K562 (cell line): ENCODE data around the gene ODC1. TPM values are rescaled to one million over a fixed set of nuclear protein-coding genes. Genes with fewer than 3 reads are reported as not detected.

ENCODE experiments used
- CHCHD3 ChIP-seq: fragments of 250-450 bp; sonication (Bioruptor Pico); IDR thresholded peaks from 2 replicates; pipeline ENCODE4 v2.1.2; 2022; ENCODE audit warnings: mild to moderate bottlenecking
- CTCF ChIP-seq, 3 experiments: IDR thresholded peaks in 2 of 3; conservative IDR thresholded peaks in 1 of 3; 2 replicates each; pipeline ENCODE4 v1.5.1; 2011 to 2012; ENCODE audit warnings: low read length in 3 of 3, mild to moderate bottlenecking in 3 of 3, control low read depth in 2 of 3, improper control_type of control experiment in 1 of 3, inconsistent platforms in 1 of 3, low read depth in 1 of 3, mixed read lengths in 1 of 3, moderate library complexity in 1 of 3; ENCODE audit not compliant: insufficient read depth in 2 of 3
- E2F1 ChIP-seq: sonication (generic); formaldehyde crosslinking; IDR thresholded peaks from 2 replicates; pipeline ENCODE4 v1.8.1; 2023; ENCODE audit warnings: mild to moderate bottlenecking, missing genetic modification reagents, moderate library complexity
- MIER1 ChIP-seq: fragments of 450-650 bp; IDR thresholded peaks from 2 replicates; pipeline ENCODE4 v1.6.1; 2016; ENCODE audit warnings: antibody characterized with exemption, mild to moderate bottlenecking, low read depth
- STAG1 ChIP-seq: sonication (generic); formaldehyde crosslinking; IDR thresholded peaks from 2 replicates; pipeline ENCODE4 v1.5.0; 2020; ENCODE audit warnings: missing genetic modification reagents, borderline replicate concordance
- TCF15 ChIP-seq: fragments of 250-450 bp; sonication (Bioruptor Pico); IDR thresholded peaks from 2 replicates; pipeline ENCODE4 v1.8.0; 2022; ENCODE audit warnings: moderate library complexity, mild to moderate bottlenecking, inconsistent platforms
- ZBTB7A ChIP-seq: IDR thresholded peaks from 2 replicates; pipeline ENCODE4 v1.6.1; 2011; ENCODE audit warnings: low read depth, mild to moderate bottlenecking, low read length, moderate library complexity, borderline replicate concordance; ENCODE audit not compliant: control insufficient read depth
- ZHX1 ChIP-seq: fragments of 150-350 bp; conservative IDR thresholded peaks from 2 replicates; pipeline ENCODE4 v1.6.1; 2014; ENCODE audit warnings: low read length
- ZNF232 ChIP-seq: sonication (generic); formaldehyde crosslinking; IDR thresholded peaks from 2 replicates; pipeline ENCODE4 v1.8.0; 2022; ENCODE audit warnings: mild to moderate bottlenecking, missing genetic modification reagents
- polyA plus RNA-seq, 8 experiments: library from polyadenylated mRNA; depleted of rRNA in 4 of 8; stranded (reverse) in 5 of 8; unstranded in 3 of 8; fragments of >200 nt; fragmentation: Nextera tagmentation in 2 of 8; fragmentation: Illumina TruSeq in 1 of 8; extraction: Ambion mirVana in 2 of 8; extraction: Trizol in 1 of 8; gene quantifications; 2 replicates each; pipeline versions ENCODE4 v1.2.1 to v1.2.3, GENCODE V29; 2011 to 2014; ENCODE audit warnings: inconsistent platforms in 1 of 8, missing spikeins in 1 of 8
- total RNA-seq, 7 experiments: library from RNA; depleted of rRNA in 6 of 7; stranded (reverse); fragments of >200 nt in 6 of 7; fragmentation: Illumina TruSeq in 2 of 7; extraction: Trizol in 2 of 7; gene quantifications; 2 replicates each; pipeline versions ENCODE4 v1.2.1 to v1.2.3, GENCODE V29; 2011 to 2021; ENCODE audit warnings: low replicate concordance in 1 of 7
- TF ChIP-seq, protein P1 (sequence below), 2 experiments: fragments of 450-650 bp; formaldehyde crosslinking in 1 of 2; IDR thresholded peaks; 2 replicates each; pipeline versions ENCODE4 v1.4.0 to v1.6.1; 2014 to 2020; ENCODE audit warnings: mild to moderate bottlenecking in 2 of 2, borderline replicate concordance in 1 of 2, low read depth in 1 of 2

Gene ODC1
- total and polyA plus RNA-seq, 9 of the 15 experiments (the other 6 are each of a cell fraction or from before 2014, with no cell fraction given): 142 to 563 (median 457) TPM

GRCh38 chr2:10434886-10435819, 13.0 kb downstream of the ODC1 start (continued):
- TF ChIP-seq, protein P1, sequence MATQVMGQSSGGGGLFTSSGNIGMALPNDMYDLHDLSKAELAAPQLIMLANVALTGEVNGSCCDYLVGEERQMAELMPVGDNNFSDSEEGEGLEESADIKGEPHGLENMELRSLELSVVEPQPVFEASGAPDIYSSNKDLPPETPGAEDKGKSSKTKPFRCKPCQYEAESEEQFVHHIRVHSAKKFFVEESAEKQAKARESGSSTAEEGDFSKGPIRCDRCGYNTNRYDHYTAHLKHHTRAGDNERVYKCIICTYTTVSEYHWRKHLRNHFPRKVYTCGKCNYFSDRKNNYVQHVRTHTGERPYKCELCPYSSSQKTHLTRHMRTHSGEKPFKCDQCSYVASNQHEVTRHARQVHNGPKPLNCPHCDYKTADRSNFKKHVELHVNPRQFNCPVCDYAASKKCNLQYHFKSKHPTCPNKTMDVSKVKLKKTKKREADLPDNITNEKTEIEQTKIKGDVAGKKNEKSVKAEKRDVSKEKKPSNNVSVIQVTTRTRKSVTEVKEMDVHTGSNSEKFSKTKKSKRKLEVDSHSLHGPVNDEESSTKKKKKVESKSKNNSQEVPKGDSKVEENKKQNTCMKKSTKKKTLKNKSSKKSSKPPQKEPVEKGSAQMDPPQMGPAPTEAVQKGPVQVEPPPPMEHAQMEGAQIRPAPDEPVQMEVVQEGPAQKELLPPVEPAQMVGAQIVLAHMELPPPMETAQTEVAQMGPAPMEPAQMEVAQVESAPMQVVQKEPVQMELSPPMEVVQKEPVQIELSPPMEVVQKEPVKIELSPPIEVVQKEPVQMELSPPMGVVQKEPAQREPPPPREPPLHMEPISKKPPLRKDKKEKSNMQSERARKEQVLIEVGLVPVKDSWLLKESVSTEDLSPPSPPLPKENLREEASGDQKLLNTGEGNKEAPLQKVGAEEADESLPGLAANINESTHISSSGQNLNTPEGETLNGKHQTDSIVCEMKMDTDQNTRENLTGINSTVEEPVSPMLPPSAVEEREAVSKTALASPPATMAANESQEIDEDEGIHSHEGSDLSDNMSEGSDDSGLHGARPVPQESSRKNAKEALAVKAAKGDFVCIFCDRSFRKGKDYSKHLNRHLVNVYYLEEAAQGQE (IDR thresholded peaks at IDR 0.05; ENCODE audit: borderline replicate concordance): peak; percentile 95
- TF ChIP-seq, protein P1 (CRISPR knock-in tag; IDR thresholded peaks at IDR 0.05; ENCODE audit: low read depth): no peak
- no peak for TF ChIP-seq ZHX1
- TF ChIP-seq ZNF232: no peak
- peak; percentile 94 for TF ChIP-seq ZBTB7A
- TF ChIP-seq TCF15 (CRISPR knock-in tag): no peak
- TF ChIP-seq CHCHD3: no peak
- TF ChIP-seq CTCF (IDR thresholded peaks at IDR 0.05 in 2 of 3, conservative IDR thresholded peaks at IDR 0.05 in 1 of 3; ENCODE audit: insufficient read depth in 2 of 3, low read depth in 1 of 3, low read length in 3 of 3): peak; percentile 95 to 97 (median 97)
- peak; percentile 65 for TF ChIP-seq E2F1 (CRISPR knock-in tag)
- peak; percentile 100 for TF ChIP-seq STAG1 (CRISPR knock-in tag)
- TF ChIP-seq MIER1: no peak
